OCI-LY3 (cell line): Measurements from ENCODE around the gene CYP26C1.

ENCODE experiments used
- H2AFZ ChIP-seq: fragments of 200-600, 300-600 bp; shearing (Covaris generic); 2 replicates; pipeline ENCODE4 v1.6.0; 2014; ENCODE audit warnings: antibody characterized with exemption, low read depth, low read length
- H3K27ac ChIP-seq: fragments of 200-600, 300-600 bp; sonication (generic); 2 replicates; pipeline ENCODE4 v1.5.1; 2014; ENCODE audit warnings: mild to moderate bottlenecking, low read length, moderate library complexity, mixed read lengths
- H3K27me3 ChIP-seq: fragments of 200-600, 300-600 bp; sonication (generic); 2 replicates; pipeline ENCODE4 v1.6.1; 2014; ENCODE audit warnings: low read depth, low read length, mixed read lengths
- H3K36me3 ChIP-seq: fragments of 200-600, 300-600 bp; sonication (generic); replicated peaks from 2 replicates; pipeline ENCODE3; 2014; ENCODE audit warnings: low read depth, low read length, mixed read lengths
- H3K4me1 ChIP-seq: fragments of 300-600, 200-600 bp; sonication (generic); 2 replicates; pipeline ENCODE4 v1.6.1; 2014; ENCODE audit warnings: low read length, mixed read lengths
- H3K4me2 ChIP-seq: fragments of 200-600, 300-600 bp; sonication (generic); 2 replicates; pipeline ENCODE4 v1.6.1; 2014; ENCODE audit warnings: low read length, mixed read lengths
- H3K4me3 ChIP-seq: fragments of 300-600, 200-600 bp; sonication (generic); 2 replicates; pipeline ENCODE4 v1.5.1; 2014; ENCODE audit warnings: antibody characterized with exemption, mild to moderate bottlenecking, low read length, moderate library complexity
- H3K79me2 ChIP-seq: fragments of 300-600, 200-600 bp; shearing (Covaris generic); 2 replicates; pipeline ENCODE4 v1.6.1; 2014; ENCODE audit warnings: mild to moderate bottlenecking, low read length, mixed read lengths
- H3K9ac ChIP-seq: fragments of 300-600, 200-600 bp; shearing (Covaris generic); 2 replicates; pipeline ENCODE4 v1.6.0; 2014; ENCODE audit warnings: mild to moderate bottlenecking, low read length, moderate library complexity
- H3K9me3 ChIP-seq: fragments of 200-600, 300-600 bp; shearing (Covaris generic); 2 replicates; pipeline ENCODE4 v1.6.1; 2014; ENCODE audit warnings: low read length, mixed read lengths; ENCODE audit not compliant: insufficient read depth
- H4K20me1 ChIP-seq: fragments of 200-600, 300-600 bp; sonication (generic); 2 replicates; pipeline ENCODE4 v1.6.1; 2016; ENCODE audit warnings: low read length, mixed read lengths; ENCODE audit not compliant: insufficient read depth
- EZH2phosphoT487 ChIP-seq: fragments of 200-600 bp; shearing (Covaris generic); IDR thresholded peaks from 2 replicates; pipeline ENCODE4 v1.6.1; 2018; ENCODE audit warnings: antibody characterized with exemption, mixed run types, low read depth
- TF ChIP-seq, protein P1 (sequence below): fragments of 200-600, 300-600 bp; sonication (generic); IDR thresholded peaks from 2 replicates; pipeline ENCODE4 v1.5.1; 2014; ENCODE audit warnings: antibody characterized with exemption, low read length, low read depth

The CYP26C1 gene

GRCh38 chr10:93027508-93027907 is 33.1 kb upstream of the CYP26C1 start:
- no peak overlapping the region for H2AFZ ChIP-seq
- TF ChIP-seq, protein P1, sequence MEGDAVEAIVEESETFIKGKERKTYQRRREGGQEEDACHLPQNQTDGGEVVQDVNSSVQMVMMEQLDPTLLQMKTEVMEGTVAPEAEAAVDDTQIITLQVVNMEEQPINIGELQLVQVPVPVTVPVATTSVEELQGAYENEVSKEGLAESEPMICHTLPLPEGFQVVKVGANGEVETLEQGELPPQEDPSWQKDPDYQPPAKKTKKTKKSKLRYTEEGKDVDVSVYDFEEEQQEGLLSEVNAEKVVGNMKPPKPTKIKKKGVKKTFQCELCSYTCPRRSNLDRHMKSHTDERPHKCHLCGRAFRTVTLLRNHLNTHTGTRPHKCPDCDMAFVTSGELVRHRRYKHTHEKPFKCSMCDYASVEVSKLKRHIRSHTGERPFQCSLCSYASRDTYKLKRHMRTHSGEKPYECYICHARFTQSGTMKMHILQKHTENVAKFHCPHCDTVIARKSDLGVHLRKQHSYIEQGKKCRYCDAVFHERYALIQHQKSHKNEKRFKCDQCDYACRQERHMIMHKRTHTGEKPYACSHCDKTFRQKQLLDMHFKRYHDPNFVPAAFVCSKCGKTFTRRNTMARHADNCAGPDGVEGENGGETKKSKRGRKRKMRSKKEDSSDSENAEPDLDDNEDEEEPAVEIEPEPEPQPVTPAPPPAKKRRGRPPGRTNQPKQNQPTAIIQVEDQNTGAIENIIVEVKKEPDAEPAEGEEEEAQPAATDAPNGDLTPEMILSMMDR = no peak
- no peak for TF ChIP-seq EZH2phosphoT487
- no peak overlapping the region for H3K4me2 ChIP-seq
- no peak overlapping the region for H3K27ac ChIP-seq
- no peaks in the 10 kb centered on the region for H3K27me3 ChIP-seq
- H3K4me3 ChIP-seq = no peak overlapping the region
- no peaks in the 10 kb centered on the region for H3K79me2 ChIP-seq
- H3K36me3 ChIP-seq = no peaks in the 10 kb centered on the region
- no peaks in the 10 kb centered on the region for H3K4me1 ChIP-seq
- H4K20me1 ChIP-seq = no peaks in the 10 kb centered on the region
- no peaks in the 10 kb centered on the region for H3K9me3 ChIP-seq
- H3K9ac ChIP-seq = no peak overlapping the region

- H3K79me2 ChIP-seq = no peaks in the 10 kb centered on the region
- TF ChIP-seq, protein P1 = no peak
- H3K4me1 ChIP-seq = no peaks in the 10 kb centered on the region
- no peaks in the 10 kb centered on the region for H4K20me1 ChIP-seq
- H2AFZ ChIP-seq = no peak overlapping the region
- no peak overlapping the region for H3K4me2 ChIP-seq
- no peak overlapping the region for H3K27ac ChIP-seq
- no peaks in the 10 kb centered on the region for H3K9me3 ChIP-seq
- no peak overlapping the region for H3K9ac ChIP-seq
- no peak overlapping the region for H3K4me3 ChIP-seq
- H3K27me3 ChIP-seq = no peaks in the 10 kb centered on the region
- H3K36me3 ChIP-seq = no peaks in the 10 kb centered on the region
Measured at GRCh38 chr10:93028883-93029282, 31.7 kb upstream of the CYP26C1 start.

- Histone ChIP-seq H2AFZ (no peak overlapping the region), H4K20me1 (no peaks in the 10 kb centered on the region), H3K79me2 (no peaks in the 10 kb centered on the region), H3K27ac (no peak overlapping the region), H3K4me3 (no peak overlapping the region), H3K27me3 (no peaks in the 10 kb centered on the region), H3K4me1 (no peaks in the 10 kb centered on the region), H3K9ac (no peak overlapping the region), H3K9me3 (no peaks in the 10 kb centered on the region), H3K36me3 (no peaks in the 10 kb centered on the region), H3K4me2 (no peak overlapping the region)
- no peak for TF ChIP-seq EZH2phosphoT487
- TF ChIP-seq, protein P1 = no peak
Measured at GRCh38 chr10:93030409-93030808, 30.2 kb upstream of the CYP26C1 start.

DNA sequence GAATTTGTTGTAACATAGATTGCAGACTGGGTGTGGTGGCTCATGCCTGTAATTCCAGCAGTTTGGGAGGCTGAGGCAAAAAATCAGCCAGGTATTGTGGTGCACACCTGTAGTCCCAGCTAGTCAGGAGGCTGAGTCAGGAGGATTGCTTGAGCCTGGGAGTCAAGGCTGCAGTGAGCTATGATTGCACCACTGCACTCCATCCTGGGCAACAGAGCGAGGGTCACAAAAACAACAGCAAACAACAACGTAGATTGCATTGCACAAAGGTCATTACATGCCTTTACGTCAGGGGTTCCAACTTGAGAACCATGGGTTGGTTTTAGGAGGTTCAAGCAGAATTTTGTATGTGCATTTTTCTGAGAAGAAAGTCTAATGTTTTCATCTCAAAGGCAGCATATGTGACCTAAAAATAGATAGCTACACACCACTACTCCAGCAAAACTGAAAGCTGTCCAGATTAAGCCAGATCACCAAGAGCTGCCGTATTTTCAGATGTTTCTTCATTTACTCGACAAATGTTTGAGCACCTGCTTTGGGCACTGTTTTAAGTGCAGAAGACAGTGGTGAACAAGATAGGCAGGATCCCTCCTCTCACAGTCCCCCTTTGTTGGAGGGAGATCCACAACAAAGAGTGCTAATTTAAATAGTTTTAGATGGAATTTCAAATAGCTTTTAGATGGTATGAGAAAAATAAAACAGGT is 28.3 kb upstream of the CYP26C1 start:
- Histone ChIP-seq H3K4me1 (no peaks in the 10 kb centered on the region), H3K27ac (no peak overlapping the region), H4K20me1 (no peaks in the 10 kb centered on the region), H3K27me3 (no peaks in the 10 kb centered on the region), H2AFZ (no peak overlapping the region), H3K9ac (no peak overlapping the region), H3K4me2 (no peak overlapping the region), H3K4me3 (no peak overlapping the region), H3K79me2 (no peaks in the 10 kb centered on the region), H3K9me3 (no peaks in the 10 kb centered on the region), H3K36me3 (no peaks in the 10 kb centered on the region)
- TF ChIP-seq, protein P1 = no peak
- TF ChIP-seq EZH2phosphoT487 = no peak
